Osteocyte (in vitro differentiated cells): Measurements from ENCODE around the gene ARMH4. TPM values are rescaled to one million over a fixed set of nuclear protein-coding genes. Genes with fewer than 3 reads are reported as not detected.

Source experiments
- DNase-seq: peaks from one replicate; pipeline ENCODE4 v3.0.0; 2021; ENCODE audit warnings: mixed read lengths; ENCODE audit not compliant: unreplicated experiment; ENCODE audit errors: extremely low spot score
- H3K27ac Mint-ChIP-seq: one replicate; pipeline ENCODE4 v1.8.0; 2021; ENCODE audit warnings: mild to moderate bottlenecking, mixed read lengths; ENCODE audit not compliant: unreplicated experiment
- H3K27me3 Mint-ChIP-seq: one replicate; pipeline ENCODE4 v1.8.0; 2021; ENCODE audit warnings: mixed read lengths; ENCODE audit not compliant: unreplicated experiment
- H3K36me3 Mint-ChIP-seq: one replicate; pipeline ENCODE4 v1.8.0; 2021; ENCODE audit warnings: mixed read lengths; ENCODE audit not compliant: unreplicated experiment
- H3K4me1 Mint-ChIP-seq: one replicate; pipeline ENCODE4 v1.8.0; 2021; ENCODE audit warnings: mixed read lengths; ENCODE audit not compliant: unreplicated experiment
- H3K4me3 Mint-ChIP-seq: one replicate; pipeline ENCODE4 v1.8.0; 2021; ENCODE audit warnings: mild to moderate bottlenecking, moderate library complexity, mixed read lengths; ENCODE audit not compliant: unreplicated experiment
- H3K9me3 Mint-ChIP-seq: one replicate; pipeline ENCODE4 v1.8.0; 2021; ENCODE audit warnings: mixed read lengths; ENCODE audit not compliant: unreplicated experiment
- CTCF ChIP-seq: fragments of 200-600 bp; sonication (generic); IDR thresholded peaks from 2 replicates; pipeline ENCODE4 v1.5.0; 2021; ENCODE audit warnings: antibody characterized with exemption, mild to moderate bottlenecking, moderate library complexity
- total RNA-seq: library from RNA; stranded (reverse); gene quantifications from 2 replicates; pipeline ENCODE4 v1.2.1, GENCODE V29; 2021

Gene ARMH4
- total RNA-seq, 1 donor from 2014 or later: 13.9 TPM

DNA sequence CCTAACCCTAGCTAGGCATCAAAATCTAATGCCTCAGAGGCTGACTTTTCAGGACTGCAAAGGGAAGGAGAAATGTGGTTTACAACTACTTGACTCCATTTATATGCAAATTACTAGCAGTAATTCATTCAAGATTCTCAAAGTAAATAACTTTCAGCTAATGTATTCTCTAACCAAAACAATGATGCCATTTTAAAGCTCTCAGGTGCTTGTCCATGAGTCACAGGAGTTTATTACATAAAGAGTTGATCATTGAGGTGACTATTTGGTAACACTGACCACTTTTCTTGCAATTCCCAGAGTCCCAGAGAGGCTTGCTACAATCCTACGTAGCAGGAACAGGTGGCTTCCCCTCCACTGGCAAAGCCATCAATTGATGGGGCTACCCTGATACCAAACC, 177.1 kb downstream of the ARMH4 start:
- Mint-ChIP-seq H3K4me1 (no peaks in the 10 kb centered on the region), H3K36me3 (no peaks in the 10 kb centered on the region), H3K27ac (no peak overlapping the region), H3K9me3 (no peaks in the 10 kb centered on the region), H3K4me3 (no peak overlapping the region), H3K27me3 (peaks cover 3% of the 10 kb centered on the region)
- TF ChIP-seq CTCF: no peak
- no peak for DNase-seq

GRCh38 chr14:57970594-57970993, 181.4 kb downstream of the ARMH4 start:
- DNase-seq: no peak
- no peaks in the 10 kb centered on the region for H3K9me3 Mint-ChIP-seq

GRCh38 chr14:57970175-57970574, 181.8 kb downstream of the ARMH4 start:
- no peak for DNase-seq
- Mint-ChIP-seq H3K9me3 (no peaks in the 10 kb centered on the region), H3K4me1 (no peaks in the 10 kb centered on the region), H3K27ac (no peak overlapping the region), H3K4me3 (no peak overlapping the region), H3K27me3 (no peaks in the 10 kb centered on the region), H3K36me3 (no peaks in the 10 kb centered on the region)
- no peak for TF ChIP-seq CTCF

More at GRCh38 chr14:57970594-57970993, 181.4 kb downstream of the ARMH4 start:
- no peak overlapping the region for H3K4me3 Mint-ChIP-seq
- H3K4me1 Mint-ChIP-seq: no peaks in the 10 kb centered on the region
- peaks cover 1% of the 10 kb centered on the region for H3K27me3 Mint-ChIP-seq
- no peaks in the 10 kb centered on the region for H3K36me3 Mint-ChIP-seq
- no peak overlapping the region for H3K27ac Mint-ChIP-seq
- TF ChIP-seq CTCF: no peak

GRCh38 chr14:57963071-57963470, 188.9 kb downstream of the ARMH4 start:
- no peak overlapping the region for H3K27ac Mint-ChIP-seq
- no peaks in the 10 kb centered on the region for H3K27me3 Mint-ChIP-seq
- H3K36me3 Mint-ChIP-seq: no peaks in the 10 kb centered on the region
- H3K9me3 Mint-ChIP-seq: no peaks in the 10 kb centered on the region
- no peaks in the 10 kb centered on the region for H3K4me1 Mint-ChIP-seq
- H3K4me3 Mint-ChIP-seq: no peak overlapping the region
- no peak for TF ChIP-seq CTCF
- no peak for DNase-seq

- Mint-ChIP-seq H3K27ac (no peak overlapping the region), H3K4me3 (no peak overlapping the region)
Observed at GRCh38 chr14:57962325-57963035, 189.5 kb downstream of the ARMH4 start.

More at GRCh38 chr14:57962325-57963035, 189.5 kb downstream of the ARMH4 start:
- no peaks in the 10 kb centered on the region for H3K4me1 Mint-ChIP-seq
- no peak for DNase-seq
- H3K27me3 Mint-ChIP-seq: no peaks in the 10 kb centered on the region
- no peak for TF ChIP-seq CTCF
- no peaks in the 10 kb centered on the region for H3K9me3 Mint-ChIP-seq
- H3K36me3 Mint-ChIP-seq: no peaks in the 10 kb centered on the region
